ENCODE data around the gene IGF2BP1. TPM values are rescaled to one million over a fixed set of nuclear protein-coding genes. Genes with fewer than 3 reads are reported as not detected.
A peak's percentile ranks its signal among the peaks of the same experiment; 100 is the strongest.

IGF2BP1 gene
- polyA plus RNA-seq, 1 experiment: 9.9 TPM

GRCh38 chr17:48972749-48973097, 24.5 kb upstream of the IGF2BP1 start:
- Histone ChIP-seq H3K27ac (ENCODE audit: low read depth, low read length) (peak overlapping the region; percentile 92), H3K4me3 (ENCODE audit: low read depth, low read length) (no peak overlapping the region; the same call in 1 of the 2 replicates), H3K27me3 (ENCODE audit: control insufficient read depth, insufficient read depth, low read length) (no peaks in the 10 kb centered on the region), H3K9me3 (ENCODE audit: control insufficient read depth, insufficient read depth, low read length) (no peaks in the 10 kb centered on the region; the same call in 1 of the 2 replicates)
- TF ChIP-seq CTCF (IDR thresholded peaks at IDR 0.05; ENCODE audit: low read depth, low read length): no peak
- DNase-seq (ENCODE audit: low read depth, low spot score): no peak
- CTCF ChIA-PET: interaction anchor here (1.0 to 1.5 kb wide), 3 partner anchors 11 to 60 kb away, joined by 3 to 7 read pairs (median 6); no protein-coding TSS in a partner anchor
- POLR2A ChIA-PET: interaction anchor here (0.6 to 2.5 kb wide), 6 partner anchors 9 to 28 kb away, joined by 3 to 18 read pairs (median 5); partner anchors contain the start of genes IGF2BP1 and SNF8

GRCh38 chr17:48973806-48974205, 23.4 kb upstream of the IGF2BP1 start:
- no peak overlapping the region for H3K27ac ChIP-seq (ENCODE audit: low read depth, low read length)
- ChIA-PET CTCF (interaction anchor here (0.9 to 1.5 kb wide), 3 partner anchors 12 to 59 kb away, joined by 4 to 7 read pairs (median 6); no protein-coding TSS in a partner anchor), POLR2A (interaction anchor here (1.1 to 1.6 kb wide), 2 partner anchors 26 to 29 kb away, joined by 3 to 4 read pairs; partner anchors contain the start of gene SNF8)
- TF ChIP-seq CTCF (IDR thresholded peaks at IDR 0.05; ENCODE audit: low read depth, low read length): no peak
- H3K4me3 ChIP-seq (ENCODE audit: low read depth, low read length): no peak overlapping the region
- DNase-seq (ENCODE audit: low read depth, low spot score): no peak
- H3K9me3 ChIP-seq (ENCODE audit: control insufficient read depth, insufficient read depth, low read length): no peaks in the 10 kb centered on the region; the same call in 1 of the 2 replicates
- no peaks in the 10 kb centered on the region for H3K27me3 ChIP-seq (ENCODE audit: control insufficient read depth, insufficient read depth, low read length)

GRCh38 chr17:48981927-48982539, 15.2 kb upstream of the IGF2BP1 start:
- H3K4me3 ChIP-seq (ENCODE audit: low read depth, low read length): no peak overlapping the region
- no peak for DNase-seq (ENCODE audit: low read depth, low spot score)
- peaks cover 2% of the 10 kb centered on the region for H3K27me3 ChIP-seq (ENCODE audit: control insufficient read depth, insufficient read depth, low read length)
- H3K27ac ChIP-seq (ENCODE audit: low read depth, low read length): no peak overlapping the region
- no peak for TF ChIP-seq CTCF (IDR thresholded peaks at IDR 0.05; ENCODE audit: low read depth, low read length)
- no peaks in the 10 kb centered on the region; the same call in 1 of the 2 replicates for H3K9me3 ChIP-seq (ENCODE audit: control insufficient read depth, insufficient read depth, low read length)
- CTCF ChIA-PET: no interaction called here
- POLR2A ChIA-PET: no interaction called here

GRCh38 chr17:48985436-48986245, 11.5 kb upstream of the IGF2BP1 start:
- ChIA-PET POLR2A (interaction anchor here (0.7 kb wide), 1 partner anchor 10 kb away, joined by 5 read pairs; no protein-coding TSS in a partner anchor), CTCF (no interaction called here)
- TF ChIP-seq CTCF (IDR thresholded peaks at IDR 0.05; ENCODE audit: low read depth, low read length): no peak
- no peak for DNase-seq (ENCODE audit: low read depth, low spot score)
- no peak overlapping the region for H3K27ac ChIP-seq (ENCODE audit: low read depth, low read length)
- H3K4me3 ChIP-seq (ENCODE audit: low read depth, low read length): no peak overlapping the region
- H3K27me3 ChIP-seq (ENCODE audit: control insufficient read depth, insufficient read depth, low read length): peaks cover 22% of the 10 kb centered on the region
- H3K9me3 ChIP-seq (ENCODE audit: control insufficient read depth, insufficient read depth, low read length): no peaks in the 10 kb centered on the region

- ChIA-PET POLR2A (no interaction called here), CTCF (no interaction called here)
- H3K27me3 ChIP-seq (ENCODE audit: control insufficient read depth, insufficient read depth, low read length): peaks cover 36% of the 10 kb centered on the region
- no peak for DNase-seq (ENCODE audit: low read depth, low spot score)
- no peak overlapping the region for H3K4me3 ChIP-seq (ENCODE audit: low read depth, low read length)
- no peak for TF ChIP-seq CTCF (IDR thresholded peaks at IDR 0.05; ENCODE audit: low read depth, low read length)
- H3K27ac ChIP-seq (ENCODE audit: low read depth, low read length): no peak overlapping the region
- no peaks in the 10 kb centered on the region for H3K9me3 ChIP-seq (ENCODE audit: control insufficient read depth, insufficient read depth, low read length)
Measured at GRCh38 chr17:48989100-48989499, 8.1 kb upstream of the IGF2BP1 start.

All from AG04450 (cell line).